Stimulated activated CD4-positive, alpha-beta T cell treated with anti-CD3 and anti-CD28 coated beads, Interleukin-2, amount 100 ng/mL, for 48 hours (primary cell): ENCODE data around the gene TCF4.

ENCODE experiments used
- DNase-seq, 2 donors: peaks; one replicate each; pipeline ENCODE4 v3.0.0-alpha.2; 2020

The TCF4 gene

GRCh38 chr18:55275039-55275901 lies 312.7 kb downstream of the TCF4 start:
- no peak for DNase-seq

- DNase-seq: no peak
Observed at GRCh38 chr18:55272510-55273243, 315.3 kb downstream of the TCF4 start.

- no peak for DNase-seq
Observed at GRCh38 chr18:55269622-55270021, 318.4 kb downstream of the TCF4 start.

GRCh38 chr18:55268628-55269275 lies 319.2 kb downstream of the TCF4 start:
- no peak for DNase-seq

- DNase-seq: no peak
Observed at GRCh38 chr18:55268151-55268601, 319.8 kb downstream of the TCF4 start.

GRCh38 chr18:55266981-55267380 lies 321.0 kb downstream of the TCF4 start:
- no peak for DNase-seq

GRCh38 chr18:55265984-55266383 lies 322.0 kb downstream of the TCF4 start:
- no peak for DNase-seq

GRCh38 chr18:55265130-55265675 lies 322.8 kb downstream of the TCF4 start:
- no peak for DNase-seq

GRCh38 chr18:55264108-55264507 lies 323.9 kb downstream of the TCF4 start:
- DNase-seq: no peak

- DNase-seq: no peak
Observed at GRCh38 chr18:55262021-55262560, 325.9 kb downstream of the TCF4 start.

- no peak for DNase-seq
Observed at GRCh38 chr18:55261253-55261652, 326.7 kb downstream of the TCF4 start.

- DNase-seq: no peak
Observed at GRCh38 chr18:55258088-55258487, 329.9 kb downstream of the TCF4 start.

GRCh38 chr18:55256929-55257289 lies 331.1 kb downstream of the TCF4 start:
- no peak for DNase-seq

- no peak for DNase-seq
Observed at GRCh38 chr18:55256226-55256928, 331.6 kb downstream of the TCF4 start.

GRCh38 chr18:55253814-55254213 lies 334.2 kb downstream of the TCF4 start:
- no peak for DNase-seq

- no peak for DNase-seq
Observed at GRCh38 chr18:55252901-55253300, 335.1 kb downstream of the TCF4 start.

- DNase-seq: no peak
Observed at GRCh38 chr18:55252053-55252675, 335.8 kb downstream of the TCF4 start.

GRCh38 chr18:55251254-55251971 lies 336.6 kb downstream of the TCF4 start:
- DNase-seq: no peak

GRCh38 chr18:55250768-55251173 lies 337.2 kb downstream of the TCF4 start:
- DNase-seq: no peak

- no peak for DNase-seq
Observed at GRCh38 chr18:55249550-55249949, 338.4 kb downstream of the TCF4 start.

GRCh38 chr18:55248495-55248894 lies 339.5 kb downstream of the TCF4 start:
- DNase-seq: no peak
